ENCODE results near the gene TMIGD3. TPM values are rescaled to one million over a fixed set of nuclear protein-coding genes. Genes with fewer than 3 reads are reported as not detected.

Gene TMIGD3
- total and polyA plus RNA-seq, 4 experiments from 2014 or later, result not detected

DNA sequence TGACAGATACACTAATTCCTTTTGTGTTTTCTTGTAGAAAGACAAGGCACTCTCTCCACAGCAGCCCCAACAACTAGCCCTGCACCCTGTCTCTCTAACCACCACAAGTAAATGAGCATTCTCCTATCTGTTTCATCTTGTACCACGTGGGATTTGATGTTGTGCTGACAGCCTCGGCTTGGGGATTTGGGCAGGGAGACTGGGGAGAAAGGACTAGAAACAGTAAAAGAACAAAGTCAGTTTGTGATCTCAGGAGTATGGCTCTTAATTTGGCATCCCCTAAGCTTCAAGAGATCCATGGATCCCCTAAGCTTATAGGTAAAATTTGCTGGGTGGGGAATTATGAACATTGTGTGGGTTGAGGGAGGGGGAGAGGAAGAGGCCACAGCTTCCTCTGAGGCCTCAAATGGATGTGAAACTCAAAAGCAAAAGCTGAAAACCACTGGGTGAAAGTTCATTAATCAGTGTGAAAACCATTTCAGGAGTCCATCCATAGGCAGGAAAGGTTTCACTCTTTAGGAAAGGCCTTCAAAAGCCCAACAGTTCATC lies 26.6 kb downstream of the TMIGD3 start:
- H3K36me3 ChIP-seq (ENCODE audit: insufficient read depth, low read length), result no peaks in the 10 kb centered on the region
- H3K4me3 Mint-ChIP-seq, result peak overlapping the region; percentile 74 to 96 (median 90)
- intact Hi-C loops (cut with micrococcal nuclease), result no loop called here
- H3K27ac Mint-ChIP-seq, result peak overlapping the region; percentile 85 to 96 (median 92)
- peak; percentile 67 to 77 (median 75) for DNase-seq
- H3K4me1 Mint-ChIP-seq, result peaks cover 47 to 71% (median 60%) of the 10 kb centered on the region in 4 donors
- H3K4me3 ChIP-seq (ENCODE audit: low read length in 2 of 2), result peak overlapping the region; percentile 1 to 48
- no peaks in the 10 kb centered on the region for H3K9me3 ChIP-seq (ENCODE audit: control insufficient read depth in 1 of 2, low read length in 2 of 2)
- H3K36me3 Mint-ChIP-seq, result peaks cover 18 to 20% of the 10 kb centered on the region in 2 donors
- ChIA-PET CTCF (ENCODE audit: partially characterized antibody) (interaction anchor here (0.8 to 10.6 kb wide), 12 partner anchors 9 to 274 kb away, joined by 3 to 116 read pairs (median 3); partner anchors contain the start of genes ADORA3, ATP5PB, TMIGD3 and WDR77), POLR2A (ENCODE audit: partially characterized antibody) (interaction anchor here (0.6 to 9.9 kb wide), 22 partner anchors 11 to 285 kb away, joined by 3 to 170 read pairs (median 6); partner anchors contain the start of genes ADORA3, ATP5PB, INKA2 and RAP1A)
- peaks cover 75% of the 10 kb centered on the region for H3K4me1 ChIP-seq (ENCODE audit: insufficient read depth, low read length)
- no peaks in the 10 kb centered on the region for H3K27me3 ChIP-seq (ENCODE audit: insufficient read depth, low read length)
- no peaks in the 10 kb centered on the region for H3K27me3 Mint-ChIP-seq
- H3K9me3 Mint-ChIP-seq, result peaks cover 0 to 2% (median 0%) of the 10 kb centered on the region in 8 donors
- H3K27ac ChIP-seq (ENCODE audit: low read depth, low read length), result peak overlapping the region; percentile 55

DNA sequence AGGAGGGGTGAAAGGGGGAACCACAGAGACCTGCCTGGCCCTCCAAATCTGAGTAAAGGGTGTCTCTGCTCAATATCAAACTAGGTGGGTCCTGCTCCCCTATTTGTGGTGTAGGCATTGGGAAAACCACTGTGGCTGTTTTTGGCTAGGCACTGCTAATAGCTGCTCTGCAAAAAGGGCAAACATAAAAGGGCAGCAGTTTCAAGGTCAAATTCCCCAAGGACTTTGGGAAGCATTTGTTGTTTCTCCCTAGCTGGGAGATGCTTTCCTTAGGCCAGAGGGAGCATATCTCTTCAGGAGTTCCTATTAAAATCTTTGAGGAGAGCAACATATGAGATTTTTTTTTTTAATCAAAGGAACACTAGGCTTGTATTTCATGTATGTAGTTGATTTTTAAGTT lies 27.2 kb downstream of the TMIGD3 start:
- DNase-seq, result no peak

DNA sequence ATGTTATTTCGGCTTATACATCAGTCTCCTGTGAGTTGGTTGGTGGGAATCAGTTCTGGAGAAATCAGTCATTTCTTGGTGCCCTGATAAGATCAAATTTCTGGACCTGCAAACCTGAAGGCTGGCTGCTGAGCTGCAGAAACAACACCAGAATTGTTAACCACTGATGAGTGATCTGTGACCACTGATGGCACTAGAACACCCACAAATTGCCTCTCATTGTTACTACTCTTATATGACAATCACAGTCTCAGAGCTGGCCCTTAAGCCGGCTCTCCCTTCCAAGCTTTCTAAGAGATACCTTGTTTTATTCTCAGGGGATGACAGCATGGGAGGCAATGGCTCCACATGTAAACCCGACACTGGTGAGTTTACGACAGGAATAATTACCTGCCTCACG lies 27.7 kb downstream of the TMIGD3 start:
- H3K27ac ChIP-seq (ENCODE audit: low read depth, low read length), result peak overlapping the region; percentile 55
- Mint-ChIP-seq H3K4me3 (peak overlapping the region; percentile 74 to 96 (median 90)), H3K36me3 (peaks cover 18 to 20% of the 10 kb centered on the region in 2 donors), H3K4me1 (peaks cover 42 to 64% (median 52%) of the 10 kb centered on the region in 4 donors), H3K9me3 (peaks cover 0 to 4% (median 0%) of the 10 kb centered on the region in 8 donors), H3K27ac (peak overlapping the region; percentile 85 to 96 (median 92)), H3K27me3 (no peaks in the 10 kb centered on the region)
- H3K9me3 ChIP-seq (ENCODE audit: control insufficient read depth in 1 of 2, low read length in 2 of 2), result no peaks in the 10 kb centered on the region
- DNase-seq, result peak in 2 of 5 donors; percentile 13 to 52
- peaks cover 86% of the 10 kb centered on the region for H3K4me1 ChIP-seq (ENCODE audit: insufficient read depth, low read length)
- intact Hi-C loops (cut with micrococcal nuclease), result no loop called here
- no peaks in the 10 kb centered on the region for H3K36me3 ChIP-seq (ENCODE audit: insufficient read depth, low read length)
- ChIA-PET POLR2A (ENCODE audit: partially characterized antibody) (interaction anchor here (0.6 to 9.9 kb wide), 11 partner anchors 10 to 279 kb away, joined by 3 to 170 read pairs (median 12); partner anchors contain the start of genes ADORA3, ATP5PB, RAP1A and TMIGD3), CTCF (ENCODE audit: partially characterized antibody) (interaction anchor here (1.2 to 10.6 kb wide), 5 partner anchors 11 to 32 kb away, joined by 4 to 116 read pairs (median 10); partner anchors contain the start of genes ADORA3, ATP5PB, TMIGD3 and WDR77)
- peak overlapping the region; percentile 1 to 48 for H3K4me3 ChIP-seq (ENCODE audit: low read length in 2 of 2)
- no peaks in the 10 kb centered on the region for H3K27me3 ChIP-seq (ENCODE audit: insufficient read depth, low read length)

More for the DNA sequence above, 27.2 kb downstream of the TMIGD3 start:
- Mint-ChIP-seq H3K36me3 (peaks cover 18 to 20% of the 10 kb centered on the region in 2 donors), H3K27ac (peak overlapping the region; percentile 85 to 96 (median 92)), H3K4me3 (peak overlapping the region; percentile 74 to 96 (median 90)), H3K9me3 (peaks cover 0 to 4% (median 0%) of the 10 kb centered on the region in 8 donors), H3K4me1 (peaks cover 42 to 66% (median 54%) of the 10 kb centered on the region in 4 donors), H3K27me3 (no peaks in the 10 kb centered on the region)
- Histone ChIP-seq H3K27ac (ENCODE audit: low read depth, low read length) (peak overlapping the region; percentile 55), H3K27me3 (ENCODE audit: insufficient read depth, low read length) (no peaks in the 10 kb centered on the region), H3K4me3 (ENCODE audit: low read length in 2 of 2) (peak overlapping the region; percentile 1 to 48), H3K4me1 (ENCODE audit: insufficient read depth, low read length) (peaks cover 81% of the 10 kb centered on the region), H3K9me3 (ENCODE audit: control insufficient read depth in 1 of 2, low read length in 2 of 2) (no peaks in the 10 kb centered on the region), H3K36me3 (ENCODE audit: insufficient read depth, low read length) (no peaks in the 10 kb centered on the region)
- ChIA-PET POLR2A (ENCODE audit: partially characterized antibody) (interaction anchor here (0.6 to 9.9 kb wide), 17 partner anchors 11 to 284 kb away, joined by 3 to 170 read pairs (median 9); partner anchors contain the start of genes ADORA3, ATP5PB, RAP1A and TMIGD3), CTCF (ENCODE audit: partially characterized antibody) (interaction anchor here (0.8 to 10.6 kb wide), 9 partner anchors 12 to 271 kb away, joined by 3 to 116 read pairs (median 4); partner anchors contain the start of genes ADORA3, ATP5PB, TMIGD3 and WDR77)
- intact Hi-C loops (cut with micrococcal nuclease), result no loop called here

DNA sequence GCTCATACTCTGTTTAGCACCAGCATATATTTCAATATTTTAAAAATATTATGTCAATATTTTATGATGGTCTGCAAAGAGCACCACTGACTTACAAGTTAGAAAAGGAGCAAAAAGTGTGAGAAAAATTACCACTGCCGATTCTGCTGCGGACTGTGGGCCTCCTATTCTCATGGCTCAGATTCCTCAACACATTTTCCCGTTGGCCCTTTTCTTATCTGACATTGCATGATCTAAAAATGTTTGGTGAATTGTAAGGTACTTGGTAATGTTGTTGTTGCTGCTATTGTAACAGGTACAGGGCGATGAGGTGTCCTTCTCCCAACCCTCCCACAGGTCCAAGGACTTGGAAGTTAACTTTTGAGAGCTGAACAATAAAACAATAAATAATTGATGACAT lies 28.9 kb downstream of the TMIGD3 start:
- Histone ChIP-seq H3K4me3 (ENCODE audit: low read length in 2 of 2) (peak overlapping the region; percentile 50 to 53), H3K27me3 (ENCODE audit: insufficient read depth, low read length) (no peaks in the 10 kb centered on the region), H3K9me3 (ENCODE audit: control insufficient read depth in 1 of 2, low read length in 2 of 2) (no peaks in the 10 kb centered on the region), H3K27ac (ENCODE audit: low read depth, low read length) (peak overlapping the region; percentile 55), H3K4me1 (ENCODE audit: insufficient read depth, low read length) (peaks cover 98% of the 10 kb centered on the region), H3K36me3 (ENCODE audit: insufficient read depth, low read length) (no peaks in the 10 kb centered on the region)
- H3K27me3 Mint-ChIP-seq, result no peaks in the 10 kb centered on the region
- H3K4me1 Mint-ChIP-seq, result peaks cover 40 to 56% (median 49%) of the 10 kb centered on the region in 4 donors
- ChIA-PET CTCF (ENCODE audit: partially characterized antibody) (interaction anchor here (0.9 to 10.6 kb wide), 4 partner anchors 9 to 34 kb away, joined by 3 to 116 read pairs (median 10); partner anchors contain the start of genes ATP5PB and WDR77), POLR2A (ENCODE audit: partially characterized antibody) (interaction anchor here (1.0 to 9.9 kb wide), 5 partner anchors 24 to 280 kb away, joined by 4 to 170 read pairs (median 18); partner anchors contain the start of genes ADORA3, ATP5PB, TMIGD3 and WDR77)
- intact Hi-C loops (cut with micrococcal nuclease), result no loop called here
- no peak for DNase-seq
- peaks cover 18 to 20% of the 10 kb centered on the region in 2 donors for H3K36me3 Mint-ChIP-seq
- peak overlapping the region; percentile 74 to 96 (median 90) for H3K4me3 Mint-ChIP-seq
- H3K27ac Mint-ChIP-seq, result peak overlapping the region; percentile 85 to 97 (median 95)
- peaks cover 0 to 4% (median 0%) of the 10 kb centered on the region in 8 donors for H3K9me3 Mint-ChIP-seq

DNA sequence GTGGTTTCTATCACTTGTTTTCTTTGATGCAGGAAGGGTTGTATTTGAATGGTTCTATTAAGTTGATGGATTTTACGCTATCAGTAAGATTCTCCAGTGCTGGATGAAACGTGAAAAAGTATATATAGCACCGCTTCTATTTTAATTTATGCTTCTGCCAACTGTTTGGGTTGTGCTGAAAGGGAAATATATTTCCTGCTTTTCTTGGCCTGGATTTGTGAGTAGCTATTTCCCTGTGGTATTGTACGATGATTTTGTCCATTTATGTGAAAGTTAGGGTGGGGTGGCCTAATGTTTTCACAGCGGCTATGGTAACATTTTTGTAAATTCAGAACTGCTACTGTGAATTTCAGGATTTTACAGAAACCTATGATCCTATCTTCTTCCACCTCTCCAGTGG lies 29.3 kb downstream of the TMIGD3 start:
- H3K27me3 ChIP-seq (ENCODE audit: insufficient read depth, low read length), result no peaks in the 10 kb centered on the region
- H3K4me1 ChIP-seq (ENCODE audit: insufficient read depth, low read length), result peaks cover 98% of the 10 kb centered on the region
- H3K9me3 ChIP-seq (ENCODE audit: control insufficient read depth in 1 of 2, low read length in 2 of 2), result no peaks in the 10 kb centered on the region
- DNase-seq, result no peak
- H3K27me3 Mint-ChIP-seq, result no peaks in the 10 kb centered on the region
- H3K9me3 Mint-ChIP-seq, result peaks cover 0 to 4% (median 0%) of the 10 kb centered on the region in 8 donors
- H3K4me3 ChIP-seq (ENCODE audit: low read length in 2 of 2), result peak overlapping the region; percentile 50 to 53
- peak overlapping the region; percentile 55 for H3K27ac ChIP-seq (ENCODE audit: low read depth, low read length)
- H3K36me3 Mint-ChIP-seq, result peaks cover 18 to 20% of the 10 kb centered on the region in 2 donors
- H3K4me3 Mint-ChIP-seq, result peak overlapping the region; percentile 74 to 96 (median 90)
- H3K4me1 Mint-ChIP-seq, result peaks cover 40 to 56% (median 49%) of the 10 kb centered on the region in 4 donors
- intact Hi-C loops (cut with micrococcal nuclease), result no loop called here
- H3K36me3 ChIP-seq (ENCODE audit: insufficient read depth, low read length), result no peaks in the 10 kb centered on the region
- H3K27ac Mint-ChIP-seq, result peak overlapping the region in 6 of 7 donors; percentile 81 to 97 (median 90)
- POLR2A ChIA-PET (ENCODE audit: partially characterized antibody), result interaction anchor here (0.7 to 9.9 kb wide), 3 partner anchors 24 to 271 kb away, joined by 3 to 170 read pairs (median 164); partner anchors contain the start of genes ADORA3, ATP5PB, TMIGD3 and WDR77
- CTCF ChIA-PET (ENCODE audit: partially characterized antibody), result interaction anchor here (0.9 to 10.6 kb wide), 4 partner anchors 9 to 34 kb away, joined by 3 to 116 read pairs (median 10); partner anchors contain the start of genes ATP5PB and WDR77

DNA sequence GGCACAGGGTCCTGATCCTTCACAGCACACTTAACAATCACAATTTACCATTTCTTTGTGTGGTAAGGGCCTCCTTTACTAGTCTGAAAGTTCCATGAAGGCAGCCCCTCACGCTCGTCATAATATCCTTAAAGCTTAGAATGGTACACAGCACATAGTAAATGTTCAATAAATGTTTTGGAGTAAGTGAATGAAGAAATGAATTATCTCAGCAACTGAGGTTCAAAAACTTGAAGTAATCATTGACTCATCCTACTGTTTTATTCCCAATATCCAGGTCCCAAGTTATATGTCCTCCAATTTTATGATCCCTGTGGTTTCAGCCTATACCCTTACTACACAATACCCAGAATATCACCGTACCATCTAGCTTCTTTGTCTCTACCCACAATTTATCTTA lies 31.9 kb downstream of the TMIGD3 start:
- no peaks in the 10 kb centered on the region for H3K27me3 Mint-ChIP-seq
- DNase-seq, result no peak
- H3K4me3 ChIP-seq (ENCODE audit: low read length in 2 of 2), result peak overlapping the region in 1 of 2 donors; percentile 16
- H3K9me3 Mint-ChIP-seq, result peaks cover 0 to 2% (median 0%) of the 10 kb centered on the region in 8 donors
- peaks cover 21 to 33% (median 29%) of the 10 kb centered on the region in 4 donors for H3K4me1 Mint-ChIP-seq
- H3K4me1 ChIP-seq (ENCODE audit: insufficient read depth, low read length), result peaks cover 85% of the 10 kb centered on the region
- H3K36me3 ChIP-seq (ENCODE audit: insufficient read depth, low read length), result no peaks in the 10 kb centered on the region
- POLR2A ChIA-PET (ENCODE audit: partially characterized antibody), result interaction anchor here (0.5 to 9.9 kb wide), 18 partner anchors 10 to 1133 kb away, joined by 3 to 170 read pairs (median 6); partner anchors contain the start of genes ADORA3, ATP5PB, TMIGD3 and WDR77
- H3K27ac Mint-ChIP-seq, result no peak overlapping the region
- no peaks in the 10 kb centered on the region for H3K27me3 ChIP-seq (ENCODE audit: insufficient read depth, low read length)
- no peaks in the 10 kb centered on the region for H3K9me3 ChIP-seq (ENCODE audit: control insufficient read depth in 1 of 2, low read length in 2 of 2)
- H3K4me3 Mint-ChIP-seq, result no peak overlapping the region
- intact Hi-C loops (cut with micrococcal nuclease), result loop anchor here (1.0 to 2.0 kb wide), 3 partner anchors 22 to 283 kb away; partner anchors contain the start of genes ATP5PB, DDX20 and WDR77
- H3K36me3 Mint-ChIP-seq, result peaks cover 7 to 8% of the 10 kb centered on the region in 2 donors
- peak overlapping the region; percentile 68 for H3K27ac ChIP-seq (ENCODE audit: low read depth, low read length)
- CTCF ChIA-PET (ENCODE audit: partially characterized antibody), result interaction anchor here (0.8 to 10.6 kb wide), 4 partner anchors 10 to 198 kb away, joined by 3 to 116 read pairs (median 16); partner anchors contain the start of genes ATP5PB and WDR77
